ENCODE data around the gene LRP5. TPM values are rescaled to one million over a fixed set of nuclear protein-coding genes. Genes with fewer than 3 reads are reported as not detected.

LRP5 gene
- total and polyA plus RNA-seq, 2 donors = 30.8 to 54.8 TPM

GRCh38 chr11:68408512-68408911 lies 96.1 kb downstream of the LRP5 start:
- 91% methylated on average over 9 of the region's 9 CpGs for WGBS
- no peak overlapping the region for H3K27ac ChIP-seq (ENCODE audit: low read depth)
- no peaks in the 10 kb centered on the region for H3K4me1 ChIP-seq (ENCODE audit: insufficient read depth)
- no peak for DNase-seq (ENCODE audit: extremely low spot score)
- H3K36me3 ChIP-seq (ENCODE audit: insufficient read depth) = peaks cover 7% of the 10 kb centered on the region
- H3K4me3 ChIP-seq (ENCODE audit: low read depth, low read length) = no peak overlapping the region

GRCh38 chr11:68409748-68410344 lies 97.5 kb downstream of the LRP5 start:
- H3K4me3 ChIP-seq (ENCODE audit: low read depth, low read length) = no peak overlapping the region
- DNase-seq (ENCODE audit: extremely low spot score) = no peak
- no peaks in the 10 kb centered on the region for H3K4me1 ChIP-seq (ENCODE audit: insufficient read depth)
- H3K36me3 ChIP-seq (ENCODE audit: insufficient read depth) = peaks cover 7% of the 10 kb centered on the region
- no peak overlapping the region for H3K27ac ChIP-seq (ENCODE audit: low read depth)
- 94% methylated on average over 30 of the region's 30 CpGs for WGBS

- no peak overlapping the region for H3K27ac ChIP-seq (ENCODE audit: low read depth)
- H3K4me1 ChIP-seq (ENCODE audit: insufficient read depth) = no peaks in the 10 kb centered on the region
- no peak overlapping the region for H3K4me3 ChIP-seq (ENCODE audit: low read depth, low read length)
- peaks cover 7% of the 10 kb centered on the region for H3K36me3 ChIP-seq (ENCODE audit: insufficient read depth)
- no peak for DNase-seq (ENCODE audit: extremely low spot score)
- WGBS = 88% methylated on average over 17 of the region's 17 CpGs
Measured at GRCh38 chr11:68411501-68411991, 99.2 kb downstream of the LRP5 start.

GRCh38 chr11:68412593-68413475 lies 100.4 kb downstream of the LRP5 start:
- Histone ChIP-seq H3K27ac (ENCODE audit: low read depth) (no peak overlapping the region), H3K36me3 (ENCODE audit: insufficient read depth) (peaks cover 7% of the 10 kb centered on the region), H3K4me1 (ENCODE audit: insufficient read depth) (no peaks in the 10 kb centered on the region), H3K4me3 (ENCODE audit: low read depth, low read length) (no peak overlapping the region)
- no peak for DNase-seq (ENCODE audit: extremely low spot score)
- 87% methylated on average over 24 of the region's 24 CpGs for WGBS

GRCh38 chr11:68413591-68413999 lies 101.2 kb downstream of the LRP5 start:
- Histone ChIP-seq H3K36me3 (ENCODE audit: insufficient read depth) (peaks cover 7% of the 10 kb centered on the region), H3K27ac (ENCODE audit: low read depth) (no peak overlapping the region), H3K4me1 (ENCODE audit: insufficient read depth) (no peaks in the 10 kb centered on the region), H3K4me3 (ENCODE audit: low read depth, low read length) (no peak overlapping the region)
- DNase-seq (ENCODE audit: extremely low spot score) = no peak
- 96% methylated on average over 27 of the region's 27 CpGs for WGBS

- no peak overlapping the region for H3K27ac ChIP-seq (ENCODE audit: low read depth)
- no peak overlapping the region for H3K4me3 ChIP-seq (ENCODE audit: low read depth, low read length)
- no peak for DNase-seq (ENCODE audit: extremely low spot score)
- peaks cover 7% of the 10 kb centered on the region for H3K36me3 ChIP-seq (ENCODE audit: insufficient read depth)
- WGBS = 88% methylated on average over 19 of the region's 19 CpGs
- H3K4me1 ChIP-seq (ENCODE audit: insufficient read depth) = no peaks in the 10 kb centered on the region
Measured at GRCh38 chr11:68414496-68415221, 102.3 kb downstream of the LRP5 start.

GRCh38 chr11:68416070-68416578 lies 103.7 kb downstream of the LRP5 start:
- Histone ChIP-seq H3K36me3 (ENCODE audit: insufficient read depth) (peaks cover 4% of the 10 kb centered on the region), H3K4me3 (ENCODE audit: low read depth, low read length) (no peak overlapping the region), H3K4me1 (ENCODE audit: insufficient read depth) (no peaks in the 10 kb centered on the region), H3K27ac (ENCODE audit: low read depth) (no peak overlapping the region)
- 93% methylated on average over 22 of the region's 22 CpGs for WGBS
- DNase-seq (ENCODE audit: extremely low spot score) = no peak

GRCh38 chr11:68418648-68419047 lies 106.3 kb downstream of the LRP5 start:
- Histone ChIP-seq H3K4me3 (ENCODE audit: low read depth, low read length) (no peak overlapping the region), H3K4me1 (ENCODE audit: insufficient read depth) (no peaks in the 10 kb centered on the region), H3K27ac (ENCODE audit: low read depth) (no peak overlapping the region), H3K36me3 (ENCODE audit: insufficient read depth) (no peaks in the 10 kb centered on the region)
- no peak for DNase-seq (ENCODE audit: extremely low spot score)
- WGBS = 75% methylated on average over 6 of the region's 6 CpGs

- no peaks in the 10 kb centered on the region for H3K36me3 ChIP-seq (ENCODE audit: insufficient read depth)
- 98% methylated on average over 7 of the region's 7 CpGs for WGBS
- DNase-seq (ENCODE audit: extremely low spot score) = no peak
- H3K4me1 ChIP-seq (ENCODE audit: insufficient read depth) = no peaks in the 10 kb centered on the region
- H3K4me3 ChIP-seq (ENCODE audit: low read depth, low read length) = no peak overlapping the region
- no peak overlapping the region for H3K27ac ChIP-seq (ENCODE audit: low read depth)
Measured at GRCh38 chr11:68420171-68420570, 107.8 kb downstream of the LRP5 start.

GRCh38 chr11:68423481-68423880 lies 111.1 kb downstream of the LRP5 start:
- DNase-seq (ENCODE audit: extremely low spot score) = no peak
- Histone ChIP-seq H3K36me3 (ENCODE audit: insufficient read depth) (no peaks in the 10 kb centered on the region), H3K4me1 (ENCODE audit: insufficient read depth) (no peaks in the 10 kb centered on the region), H3K4me3 (ENCODE audit: low read depth, low read length) (no peak overlapping the region), H3K27ac (ENCODE audit: low read depth) (no peak overlapping the region)
- WGBS = 96% methylated on average over 21 of the region's 21 CpGs

GRCh38 chr11:68424101-68424632 lies 111.8 kb downstream of the LRP5 start:
- no peak overlapping the region for H3K4me3 ChIP-seq (ENCODE audit: low read depth, low read length)
- DNase-seq (ENCODE audit: extremely low spot score) = no peak
- no peaks in the 10 kb centered on the region for H3K4me1 ChIP-seq (ENCODE audit: insufficient read depth)
- no peaks in the 10 kb centered on the region for H3K36me3 ChIP-seq (ENCODE audit: insufficient read depth)
- H3K27ac ChIP-seq (ENCODE audit: low read depth) = no peak overlapping the region
- WGBS = 90% methylated on average over 19 of the region's 19 CpGs

GRCh38 chr11:68424981-68425865 lies 112.8 kb downstream of the LRP5 start:
- DNase-seq (ENCODE audit: extremely low spot score) = no peak
- H3K4me3 ChIP-seq (ENCODE audit: low read depth, low read length) = no peak overlapping the region
- H3K4me1 ChIP-seq (ENCODE audit: insufficient read depth) = no peaks in the 10 kb centered on the region
- WGBS = 94% methylated on average over 40 of the region's 40 CpGs
- H3K27ac ChIP-seq (ENCODE audit: low read depth) = no peak overlapping the region
- peaks cover 3% of the 10 kb centered on the region for H3K36me3 ChIP-seq (ENCODE audit: insufficient read depth)
